ENCODE measurements around the gene ELOVL5. TPM values are rescaled to one million over a fixed set of nuclear protein-coding genes. Genes with fewer than 3 reads are reported as not detected.

ELOVL5 gene
- total RNA-seq, 1 experiment from 2014 or later = 12.2 TPM

DNA sequence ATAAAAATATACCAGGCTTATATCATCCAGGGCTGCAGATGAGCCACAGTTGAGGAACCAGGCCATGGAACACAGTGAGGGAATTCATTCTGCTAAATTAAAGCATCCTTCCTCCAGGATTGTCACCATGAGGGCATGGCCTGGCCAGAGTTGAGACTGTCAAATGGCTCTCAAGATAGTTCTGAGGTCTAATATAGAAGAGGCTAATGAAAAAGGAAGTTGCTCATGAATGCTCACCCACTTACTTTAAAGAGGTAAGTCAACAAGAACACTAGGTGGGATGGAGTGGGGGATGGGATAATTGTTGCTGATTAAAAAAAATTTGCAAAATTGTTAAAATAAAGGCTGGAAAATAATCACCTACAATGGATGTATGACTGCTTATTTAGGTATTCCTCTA is 128.1 kb downstream of the ELOVL5 start:
- no peak for DNase-seq (ENCODE audit: low spot score)
- in situ Hi-C loops (cut with HindIII; ENCODE audit: low sequenced_read_pairs) = no loop called here

Other genes with a start within 250 kb of the ELOVL5 start
- not detected in 2 replicates for gene GCM1, start 200.1 kb downstream of the ELOVL5 start, total RNA-seq (2014; rRNA removed; shearing (Covaris generic))
- gene GCLC, start 196.2 kb upstream of the ELOVL5 start, total RNA-seq (2014; rRNA removed; shearing (Covaris generic)) = 6.2 and 17.2 TPM in 2 replicates

Data from G401 (cell line).